PC-3 (cell line): ENCODE results near the gene DENND10. TPM values are rescaled to one million over a fixed set of nuclear protein-coding genes. Genes with fewer than 3 reads are reported as not detected.

ENCODE experiments used
- ATAC-seq: fragments of 200-7000 bp; cut with Tn5 transposase; 2 replicates; pipeline ENCODE4 v1.9.1; 2020; ENCODE audit warnings: mild to moderate bottlenecking, moderate library complexity
- Bru-seq: library from RNA; stranded (reverse); fragments of 400-500 nt; gene quantifications from one replicate; lab custom pipeline; 2021; lab: Mats Ljungman, UMichigan
- BruChase-seq, 2 experiments: library from RNA; stranded (reverse); fragments of 400-500 nt; gene quantifications; one replicate each; lab custom pipeline; 2021; lab: Mats Ljungman, UMichigan
- BruUV-seq: library from RNA; stranded (reverse); fragments of 400-500 nt; replicated peaks from 2 replicates; lab custom pipeline; 2021; lab: Mats Ljungman, UMichigan
- CTCF ChIA-PET: fragments of 300-600 bp; sonication (Branson Sonifier 250); formaldehyde crosslinking; loops from one replicate; lab custom pipeline; 2022; ENCODE audit warnings: antibody characterized with exemption; lab: Charles Lee
- POLR2A ChIA-PET: fragments of 300-600 bp; sonication (Branson Sonifier 250); formaldehyde crosslinking; loops from one replicate; lab custom pipeline; 2022; ENCODE audit warnings: antibody characterized with exemption; ENCODE audit not compliant: unreplicated experiment; lab: Charles Lee
- DNase-seq: peaks from one replicate; pipeline ENCODE4 v3.0.0-alpha.2; 2015
- H2AFZ ChIP-seq: fragments of 300-600 bp; sonication (generic); 2 replicates; pipeline ENCODE4 v1.6.0; 2016; ENCODE audit warnings: antibody characterized with exemption, low read length
- H3F3A ChIP-seq: fragments of 300-600 bp; sonication (generic); one replicate; pipeline ENCODE4 v1.6.0; 2017; ENCODE audit warnings: antibody characterized with exemption, low read length, control low read depth, mild to moderate bottlenecking; ENCODE audit not compliant: unreplicated experiment
- H3K27ac ChIP-seq: fragments of 300-600 bp; sonication (generic); 2 replicates; pipeline ENCODE4 v1.5.1; 2016; ENCODE audit warnings: mild to moderate bottlenecking, low read length
- H3K27me3 ChIP-seq: fragments of 300-600 bp; sonication (generic); 2 replicates; pipeline ENCODE4 v1.6.1; 2016; ENCODE audit warnings: low read length, mixed read lengths
- H3K36me3 ChIP-seq: fragments of 300-600 bp; sonication (generic); 2 replicates; pipeline ENCODE4 v1.6.1; 2016; ENCODE audit warnings: low read depth, mixed run types, low read length, mixed read lengths
- H3K4me1 ChIP-seq: fragments of 300-600 bp; sonication (generic); 2 replicates; pipeline ENCODE4 v1.5.1; 2016; ENCODE audit warnings: low read length; ENCODE audit not compliant: insufficient read depth
- H3K4me2 ChIP-seq: fragments of 300-600 bp; sonication (generic); 2 replicates; pipeline ENCODE4 v1.6.0; 2016; ENCODE audit warnings: low read length
- H3K4me3 ChIP-seq: fragments of 300-600 bp; sonication (generic); 2 replicates; pipeline ENCODE4 v1.5.1; 2016; ENCODE audit warnings: mild to moderate bottlenecking, low read length, mixed read lengths
- H3K79me2 ChIP-seq: fragments of 300-600 bp; sonication (generic); 2 replicates; pipeline ENCODE4 v1.6.1; 2017; ENCODE audit warnings: low read length, mixed read lengths
- H3K9ac ChIP-seq: fragments of 300-600 bp; sonication (generic); 2 replicates; pipeline ENCODE4 v1.6.0; 2016; ENCODE audit warnings: mild to moderate bottlenecking, low read length
- H3K9me2 ChIP-seq: fragments of 300-600 bp; sonication (generic); replicated peaks from 2 replicates; pipeline ENCODE4 v1.6.1; 2016; ENCODE audit warnings: mixed run types, low read length, mixed read lengths
- H3K9me3 ChIP-seq: fragments of 300-600 bp; sonication (generic); 2 replicates; pipeline ENCODE4 v1.6.1; 2016; ENCODE audit warnings: low read length, mixed read lengths
- H4K20me1 ChIP-seq: fragments of 300-600 bp; sonication (generic); 2 replicates; pipeline ENCODE4 v1.6.1; 2016; ENCODE audit warnings: low read length, mixed read lengths
- CTCF ChIP-seq: fragments of 300-600 bp; sonication (generic); conservative IDR thresholded peaks from 2 replicates; pipeline ENCODE4 v1.5.1; 2017; ENCODE audit warnings: antibody characterized with exemption, low read depth, mild to moderate bottlenecking, low read length
- EZH2 ChIP-seq: fragments of 300-600 bp; sonication (generic); IDR thresholded peaks from one replicate; pipeline ENCODE4 v1.6.1; 2017; ENCODE audit warnings: antibody characterized with exemption, mild to moderate bottlenecking, low read length; ENCODE audit not compliant: unreplicated experiment
- EZH2phosphoT487 ChIP-seq: fragments of 300-600 bp; sonication (generic); IDR thresholded peaks from 2 replicates; pipeline ENCODE4 v1.6.1; 2018; ENCODE audit warnings: mild to moderate bottlenecking, antibody characterized with exemption, low read length, borderline replicate concordance
- intact Hi-C: fragments of 100-400 bp; cut with micrococcal nuclease; formaldehyde crosslinking; loops from 2 replicates; pipeline ENCODE4 v1.9.0; 2023
- long read RNA-seq: library from polyadenylated mRNA; unstranded; transcript quantifications from one replicate; pipeline ENCODE4 v2.0.0, GENCODE V29; 2021; ENCODE audit not compliant: unreplicated experiment
- total RNA-seq: library from RNA; depleted of rRNA; stranded (reverse); fragments of >200 nt; gene quantifications from 2 replicates; pipeline ENCODE4 v1.2.3, GENCODE V29; 2014; rRNA removed

The DENND10 gene
- 28.2 and 28.9 TPM in 2 replicates for total RNA-seq
- percentile 52 among the genes with signal in this experiment for Bru-seq, nascent RNA
- percentile 60 among the genes with signal in this experiment for BruChase-seq, experiment 1, labeled RNA remaining after a 6-hour chase
- percentile 57 among the genes with signal in this experiment for BruChase-seq, experiment 2, labeled RNA remaining after a 2-hour chase
- long read RNA-seq, transcript FAM45A-201 (9 exons, 1,648 nt): major isoform, 15 of 68 reads
- long read RNA-seq, partial matches to known transcripts: 4 of 68 reads
- long read RNA-seq, other reads (novel, unspliced or antisense): 46 of 68 reads

DNA sequence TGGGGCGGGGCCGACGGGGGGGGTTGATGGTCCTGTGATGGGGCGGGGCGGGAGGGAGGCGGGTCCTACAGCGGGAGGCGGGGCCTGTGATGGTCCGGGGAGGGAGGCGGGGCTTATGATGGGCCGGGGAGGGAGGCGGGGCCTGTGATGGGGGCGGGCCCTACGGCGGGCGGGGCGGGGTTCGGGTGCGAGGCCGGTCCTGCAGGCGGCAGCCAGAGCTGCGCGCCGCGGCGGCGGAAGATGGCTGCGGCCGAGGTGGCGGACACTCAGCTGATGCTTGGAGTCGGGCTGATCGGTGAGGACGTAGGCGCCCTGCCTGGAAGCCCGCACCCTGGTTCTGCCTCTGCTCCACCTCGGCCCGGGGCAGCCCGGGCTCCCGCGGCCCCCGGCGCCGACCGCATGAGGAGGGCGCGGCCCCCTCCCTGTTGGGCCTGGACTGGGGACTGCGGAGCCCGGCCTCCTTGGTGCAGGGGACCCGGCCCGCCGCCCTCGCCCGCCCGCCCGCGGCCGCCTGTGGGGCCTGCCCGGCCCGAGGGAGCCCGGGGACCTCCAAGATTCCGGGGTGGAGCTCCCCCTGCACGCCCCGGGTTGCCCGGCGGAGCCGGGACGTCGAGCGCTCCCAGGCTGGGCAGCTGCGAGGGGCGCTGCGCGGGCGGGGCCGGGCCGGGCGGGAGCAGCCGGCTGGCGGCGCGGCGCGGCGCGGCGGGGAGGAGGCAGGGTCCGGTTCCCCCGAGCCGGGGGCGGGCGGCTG, at the start of gene DENND10:
Gene DENND10, plus strand, starts transcription at position 211 of the 751 bp plus-strand sequence. Its CDS starts 30 bp downstream, at position 241.
- Histone ChIP-seq H3K9me2 (no peaks in the 10 kb centered on the region), H3K9ac (peak within 1 kb of the TSS; percentile 72), H3K36me3 (no peaks in the 10 kb centered on the region), H3K9me3 (no peaks in the 10 kb centered on the region), H2AFZ (peak within 1 kb of the TSS; percentile 55; the same call in 1 of the 2 replicates), H3K27me3 (no peaks in the 10 kb centered on the region), H3K27ac (no peak within 1 kb of the TSS), H3K79me2 (peaks cover 19% of the 10 kb centered on the region), H3K4me3 (peak within 1 kb of the TSS; percentile 91), H3F3A (no peaks in the 10 kb centered on the region), H3K4me2 (peak within 1 kb of the TSS; percentile 99), H4K20me1 (no peaks in the 10 kb centered on the region), H3K4me1 (peaks cover 16% of the 10 kb centered on the region)
- BruUV-seq: no TSS peak
- TF ChIP-seq CTCF (no peak), EZH2phosphoT487 (no peak), EZH2 (no peak)
- ATAC-seq (peak; percentile 79), DNase-seq (peak; percentile 56)
- intact Hi-C loops: loop anchor here (2.0 kb wide), 1 partner anchor 23 kb away; the partner anchor contains the start of gene EIF3A
- POLR2A ChIA-PET: interaction anchor here (0.6 to 0.7 kb wide), 2 partner anchors 13 to 105 kb away, joined by 4 to 6 read pairs; no protein-coding TSS in a partner anchor
- CTCF ChIA-PET: interaction anchor here (0.6 kb wide), 1 partner anchor 105 kb away, joined by 3 read pairs; no protein-coding TSS in a partner anchor

- DNase-seq: no peak
- Histone ChIP-seq H3K9ac (no peak overlapping the region), H3K4me1 (no peaks in the 10 kb centered on the region), H3K4me3 (no peak overlapping the region), H3K27ac (no peak overlapping the region), H3K4me2 (no peak overlapping the region), H2AFZ (no peak overlapping the region), H3K79me2 (0 out of 2 replicates have a peak, but pooled peaks cover 31% of the 10 kb centered on the region), H3F3A (no peaks in the 10 kb centered on the region), H3K36me3 (peaks cover 84% of the 10 kb centered on the region), H3K9me3 (no peaks in the 10 kb centered on the region), H4K20me1 (no peaks in the 10 kb centered on the region), H3K9me2 (no peaks in the 10 kb centered on the region), H3K27me3 (no peaks in the 10 kb centered on the region)
- TF ChIP-seq EZH2 (no peak), CTCF (no peak), EZH2phosphoT487 (no peak)
- BruUV-seq: no TSS peak
- ChIA-PET POLR2A (no interaction called here), CTCF (no interaction called here)
- ATAC-seq: no peak
- intact Hi-C loops: no loop called here
These were observed 48.4 kb upstream of the DENND10 start for GRCh38 chr10:119055472-119055871.
